SK-N-SH treated with all-trans-retinoic acid at 6 μM for 48 hours (cell line): ENCODE results near the gene CABP1.

Experiments
- ATAC-seq: fragments of 200-7000 bp; cut with Tn5 transposase; 3 replicates; pipeline ENCODE4 v1.9.1; 2020; ENCODE audit warnings: mild to moderate bottlenecking, moderate library complexity
- ARNTL ChIP-seq: fragments of 450-650 bp; formaldehyde crosslinking; IDR thresholded peaks from 2 replicates; pipeline ENCODE4 v1.5.0; 2020; ENCODE audit warnings: low read depth, mild to moderate bottlenecking, moderate library complexity, borderline replicate concordance
- BACH2 ChIP-seq: fragments of 250-450 bp; sonication (Bioruptor Pico); IDR thresholded peaks from 2 replicates; pipeline ENCODE4 v1.9.0; 2021; ENCODE audit warnings: mild to moderate bottlenecking, borderline replicate concordance
- CREB5 ChIP-seq: fragments of 250-450 bp; sonication (Bioruptor Pico); IDR thresholded peaks from 2 replicates; pipeline ENCODE4 v1.5.1; 2020; ENCODE audit warnings: low read depth, mild to moderate bottlenecking, moderate library complexity
- CSDC2 ChIP-seq: fragments of 250-450 bp; sonication (Bioruptor Pico); IDR thresholded peaks from 2 replicates; pipeline ENCODE4 v1.5.0; 2020; ENCODE audit warnings: mild to moderate bottlenecking, moderate library complexity
- CSRNP3 ChIP-seq: fragments of 250-450 bp; sonication (Bioruptor Pico); IDR thresholded peaks from 2 replicates; pipeline ENCODE4 v1.5.1; 2021; ENCODE audit warnings: mild to moderate bottlenecking, moderate library complexity
- ESRRG ChIP-seq: fragments of 250-450 bp; sonication (Bioruptor Pico); IDR thresholded peaks from 2 replicates; pipeline ENCODE4 v1.6.1; 2021; ENCODE audit warnings: mild to moderate bottlenecking
- GLIS3 ChIP-seq: fragments of 250-450 bp; sonication (Bioruptor Pico); IDR thresholded peaks from 2 replicates; pipeline ENCODE4 v1.5.0; 2020; ENCODE audit warnings: mild to moderate bottlenecking, moderate library complexity
- ISL1 ChIP-seq: fragments of 250-450 bp; sonication (Bioruptor Pico); IDR thresholded peaks from 2 replicates; pipeline ENCODE4 v2.1.2; 2022; ENCODE audit warnings: mild to moderate bottlenecking, moderate library complexity
- OSR1 ChIP-seq: fragments of 250-450 bp; sonication (Bioruptor Pico); IDR thresholded peaks from 2 replicates; pipeline ENCODE4 v1.8.0; 2022; ENCODE audit warnings: moderate library complexity, mild to moderate bottlenecking, inconsistent platforms
- PATZ1 ChIP-seq: fragments of 250-450 bp; sonication (Bioruptor Pico); IDR thresholded peaks from 2 replicates; pipeline ENCODE4 v1.8.0; 2020; ENCODE audit warnings: mild to moderate bottlenecking, moderate library complexity, borderline replicate concordance
- POU6F1 ChIP-seq: fragments of 250-450 bp; sonication (Bioruptor Pico); IDR thresholded peaks from 2 replicates; pipeline ENCODE4 v1.8.0; 2021; ENCODE audit warnings: low read depth, mild to moderate bottlenecking, moderate library complexity, borderline replicate concordance
- PPARA ChIP-seq: fragments of 250-450 bp; sonication (Bioruptor Pico); IDR thresholded peaks from 2 replicates; pipeline ENCODE4 v1.5.0; 2020; ENCODE audit warnings: mild to moderate bottlenecking, borderline replicate concordance
- RARB ChIP-seq: fragments of 250-450 bp; sonication (Bioruptor Pico); IDR thresholded peaks from 2 replicates; pipeline ENCODE4 v1.8.0; 2021; ENCODE audit warnings: mild to moderate bottlenecking, moderate library complexity
- TCF4 ChIP-seq: fragments of 250-450 bp; sonication (Bioruptor Pico); IDR thresholded peaks from 2 replicates; pipeline ENCODE4 v1.8.0; 2021; ENCODE audit warnings: mild to moderate bottlenecking, moderate library complexity, borderline replicate concordance
- TOX ChIP-seq: fragments of 250-450 bp; sonication (Bioruptor Pico); IDR thresholded peaks from 2 replicates; pipeline ENCODE4 v1.8.0; 2021; ENCODE audit warnings: mild to moderate bottlenecking, moderate library complexity, borderline replicate concordance
- TSHZ2 ChIP-seq: fragments of 250-450 bp; sonication (Bioruptor Pico); IDR thresholded peaks from 2 replicates; pipeline ENCODE4 v1.5.0; 2020; ENCODE audit warnings: mild to moderate bottlenecking, moderate library complexity
- ZC3H10 ChIP-seq: fragments of 250-450 bp; sonication (Bioruptor Pico); IDR thresholded peaks from 2 replicates; pipeline ENCODE4 v1.5.1; 2021; ENCODE audit warnings: mild to moderate bottlenecking, moderate library complexity
- ZFP3 ChIP-seq: fragments of 250-450 bp; sonication (Bioruptor Pico); IDR thresholded peaks from 2 replicates; pipeline ENCODE4 v1.5.0; 2020; ENCODE audit warnings: mild to moderate bottlenecking, moderate library complexity
- ZFP30 ChIP-seq: fragments of 450-650 bp; formaldehyde crosslinking; IDR thresholded peaks from 2 replicates; pipeline ENCODE4 v1.5.0; 2022; ENCODE audit warnings: mild to moderate bottlenecking, moderate library complexity
- ZNF565 ChIP-seq: fragments of 450-650 bp; formaldehyde crosslinking; conservative IDR thresholded peaks from 2 replicates; pipeline ENCODE4 v1.5.0; 2020; ENCODE audit warnings: low read depth, mild to moderate bottlenecking, moderate library complexity
- ZNF70 ChIP-seq: fragments of 450-650 bp; formaldehyde crosslinking; IDR thresholded peaks from 2 replicates; pipeline ENCODE4 v1.5.0; 2020; ENCODE audit warnings: mild to moderate bottlenecking, moderate library complexity

The CABP1 gene

GRCh38 chr12:120620624-120621023 lies 19.8 kb upstream of the CABP1 start:
- ATAC-seq: no peak
- TF ChIP-seq TCF4 (CRISPR knock-in tag) (no peak), CSRNP3 (CRISPR knock-in tag) (no peak), ZNF70 (CRISPR knock-in tag) (no peak)

- no peak for ATAC-seq
- TF ChIP-seq POU6F1 (CRISPR knock-in tag) (no peak), PPARA (CRISPR knock-in tag) (no peak), TOX (CRISPR knock-in tag) (no peak), CSRNP3 (CRISPR knock-in tag) (no peak), CREB5 (no peak), CSDC2 (CRISPR knock-in tag) (no peak), ZC3H10 (no peak), ZFP30 (CRISPR knock-in tag) (no peak), ISL1 (CRISPR knock-in tag) (no peak), OSR1 (no peak), ZNF70 (CRISPR knock-in tag) (no peak), BACH2 (no peak), ZNF565 (no peak), GLIS3 (CRISPR knock-in tag) (no peak), TSHZ2 (CRISPR knock-in tag) (no peak), ESRRG (CRISPR knock-in tag) (no peak)
These were observed 14.6 kb upstream of the CABP1 start for GRCh38 chr12:120625557-120626419.

- ATAC-seq: peak; percentile 78
- TF ChIP-seq ARNTL (no peak), PPARA (CRISPR knock-in tag) (no peak), RARB (CRISPR knock-in tag) (no peak), PATZ1 (CRISPR knock-in tag) (no peak), ZNF565 (no peak), OSR1 (no peak), ISL1 (CRISPR knock-in tag) (no peak), ZFP3 (CRISPR knock-in tag) (no peak), ESRRG (CRISPR knock-in tag) (no peak), CREB5 (no peak)
These were observed 11.5 kb upstream of the CABP1 start for GRCh38 chr12:120628919-120629318.
